ENCODE results near the gene GNPTG. TPM values are rescaled to one million over a fixed set of nuclear protein-coding genes. Genes with fewer than 3 reads are reported as not detected.

GNPTG gene
- total and polyA plus RNA-seq, 2 of the 8 experiments (the other 6 are each of a cell fraction or from before 2014, with no cell fraction given), result 26.2 to 51.2 TPM

- TF ChIP-seq RAD21 (IDR thresholded peaks at IDR 0.05 in 1 of 2, conservative IDR thresholded peaks at IDR 0.05 in 1 of 2; ENCODE audit: low read depth in 2 of 2, low read length in 2 of 2), result peak; percentile 58 to 71
- no peak for TF ChIP-seq PHF8 (conservative IDR thresholded peaks at IDR 0.05; ENCODE audit: low read depth, low read length)
- TF ChIP-seq KDM5A (IDR thresholded peaks at IDR 0.05; ENCODE audit: low read length), result no peak
- peak; percentile 13; the same call in 1 of the 2 replicates for TF ChIP-seq EGR1 (IDR thresholded peaks at IDR 0.05; ENCODE audit: borderline replicate concordance, low read depth, low read length)
- TF ChIP-seq MAFK (IDR thresholded peaks at IDR 0.05; ENCODE audit: low read depth, low read length), result no peak
- TF ChIP-seq CREB1 (IDR thresholded peaks at IDR 0.05), result 0 out of 2 replicates have a peak, but pooled peaks have one; percentile 10
- peak; percentile 32; the same call in 1 of the 2 replicates for TF ChIP-seq MAX (IDR thresholded peaks at IDR 0.05)
- TF ChIP-seq CTCF (IDR thresholded peaks at IDR 0.05; ENCODE audit: control extremely low read depth in 1 of 3, insufficient read depth in 1 of 3, low read depth in 1 of 3, low read length in 3 of 3), result peak; percentile 78 to 93 (median 92)
- 0 out of 2 replicates have a peak, but pooled peaks have one; percentile 21 for TF ChIP-seq FOSL1 (IDR thresholded peaks at IDR 0.05; ENCODE audit: insufficient read depth, low read depth, low read length)
- TF ChIP-seq SP4 (IDR thresholded peaks at IDR 0.05; ENCODE audit: low read length), result no peak
- no peak for TF ChIP-seq BCL11A (IDR thresholded peaks at IDR 0.05; ENCODE audit: low read depth in 2 of 2, low read length in 2 of 2)
Measured at GRCh38 chr16:1363501-1364041, 11.8 kb downstream of the GNPTG start (continued).
